ENCODE results near the gene CLTB. TPM values are rescaled to one million over a fixed set of nuclear protein-coding genes. Genes with fewer than 3 reads are reported as not detected.

CLTB gene
- total RNA-seq, 2 experiments from 2014 or later = 69.5 to 73.2 TPM

DNA sequence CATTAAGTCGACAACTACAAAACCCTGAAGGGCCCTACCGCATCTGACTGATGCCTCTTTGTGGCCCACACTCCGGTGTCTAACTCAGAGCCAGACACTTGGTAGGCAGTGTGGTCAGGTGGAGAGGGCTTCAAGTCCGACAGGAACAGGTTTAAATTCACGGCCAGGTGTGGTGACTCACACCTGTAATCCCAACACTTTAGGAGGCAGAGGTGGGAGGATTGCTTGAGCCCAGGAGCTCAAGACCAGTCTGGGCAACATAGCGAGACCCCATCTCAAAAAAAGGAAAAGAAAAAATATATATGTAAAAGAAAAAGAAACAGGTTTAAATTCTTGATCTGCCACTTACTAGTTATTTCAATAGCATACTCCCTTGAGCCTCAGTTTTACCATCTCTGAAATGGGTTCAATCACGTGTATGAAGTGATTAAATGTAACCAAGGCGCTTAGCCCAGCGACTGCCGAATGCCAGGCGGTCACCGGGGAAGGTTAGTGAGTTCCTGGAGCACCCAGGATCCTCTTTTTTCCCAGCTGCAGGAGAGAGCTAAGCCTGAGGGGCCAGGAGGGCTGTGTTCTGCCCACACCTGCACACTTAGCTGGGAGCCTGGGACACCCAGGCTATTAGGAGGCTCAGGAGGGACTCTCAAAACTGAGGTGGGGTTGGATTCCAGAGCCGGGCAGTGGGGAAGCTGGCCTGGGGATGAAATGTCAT lies 943 bp downstream of the CLTB start:
- POLR2A ChIA-PET = interaction anchor here (0.7 to 3.6 kb wide), 7 partner anchors 24 to 170 kb away, joined by 3 to 40 read pairs (median 6); partner anchors contain the start of genes KIAA1191 and RNF44
- TF ChIP-seq, protein P1, sequence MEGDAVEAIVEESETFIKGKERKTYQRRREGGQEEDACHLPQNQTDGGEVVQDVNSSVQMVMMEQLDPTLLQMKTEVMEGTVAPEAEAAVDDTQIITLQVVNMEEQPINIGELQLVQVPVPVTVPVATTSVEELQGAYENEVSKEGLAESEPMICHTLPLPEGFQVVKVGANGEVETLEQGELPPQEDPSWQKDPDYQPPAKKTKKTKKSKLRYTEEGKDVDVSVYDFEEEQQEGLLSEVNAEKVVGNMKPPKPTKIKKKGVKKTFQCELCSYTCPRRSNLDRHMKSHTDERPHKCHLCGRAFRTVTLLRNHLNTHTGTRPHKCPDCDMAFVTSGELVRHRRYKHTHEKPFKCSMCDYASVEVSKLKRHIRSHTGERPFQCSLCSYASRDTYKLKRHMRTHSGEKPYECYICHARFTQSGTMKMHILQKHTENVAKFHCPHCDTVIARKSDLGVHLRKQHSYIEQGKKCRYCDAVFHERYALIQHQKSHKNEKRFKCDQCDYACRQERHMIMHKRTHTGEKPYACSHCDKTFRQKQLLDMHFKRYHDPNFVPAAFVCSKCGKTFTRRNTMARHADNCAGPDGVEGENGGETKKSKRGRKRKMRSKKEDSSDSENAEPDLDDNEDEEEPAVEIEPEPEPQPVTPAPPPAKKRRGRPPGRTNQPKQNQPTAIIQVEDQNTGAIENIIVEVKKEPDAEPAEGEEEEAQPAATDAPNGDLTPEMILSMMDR (IDR thresholded peaks at IDR 0.05) = no peak
- intact Hi-C loops (cut with DNase I, micrococcal nuclease) = loop anchor here (5.0 kb wide), 2 partner anchors 122 to 242 kb away; partner anchors contain the start of gene RNF44 (in 1 of the 2)
- Mint-ChIP-seq H3K9me3 (no peaks in the 10 kb centered on the region), H3K27me3 (no peaks in the 10 kb centered on the region), H3K36me3 (ENCODE audit: low read depth) (peaks cover 17% of the 10 kb centered on the region), H3K4me3 (peak overlapping the region; percentile 89), H3K27ac (peak overlapping the region; percentile 86), H3K4me1 (ENCODE audit: low read depth) (peaks cover 48% of the 10 kb centered on the region)
- H3K36me3 ChIP-seq (ENCODE audit: insufficient read depth, low read length) = peaks cover 5% of the 10 kb centered on the region
- H3K4me1 ChIP-seq (ENCODE audit: insufficient read depth, low read length) = peaks cover 37% of the 10 kb centered on the region
- H3K9me3 ChIP-seq (ENCODE audit: control insufficient read depth in 1 of 2, insufficient read depth in 1 of 2, low read length in 2 of 2) = no peaks in the 10 kb centered on the region
- H3K4me3 ChIP-seq (ENCODE audit: low read length) = peak overlapping the region; percentile 65
- ATAC-seq (ENCODE audit: poor library complexity) (no peak), DNase-seq (peak in 2 of 14 experiments; percentile 9 to 24)
- CTCF ChIA-PET = interaction anchor here (0.6 to 3.7 kb wide), 3 partner anchors 32 to 182 kb away, joined by 3 to 37 read pairs (median 29); partner anchors contain the start of genes FAF2 and RNF44
- H3K27me3 ChIP-seq (ENCODE audit: control insufficient read depth in 1 of 2, insufficient read depth in 2 of 2, low read length in 2 of 2) = no peaks in the 10 kb centered on the region
- H3K27ac ChIP-seq (ENCODE audit: low read depth in 1 of 2, low read length in 2 of 2) = peak overlapping the region; percentile 36 to 61

DNA sequence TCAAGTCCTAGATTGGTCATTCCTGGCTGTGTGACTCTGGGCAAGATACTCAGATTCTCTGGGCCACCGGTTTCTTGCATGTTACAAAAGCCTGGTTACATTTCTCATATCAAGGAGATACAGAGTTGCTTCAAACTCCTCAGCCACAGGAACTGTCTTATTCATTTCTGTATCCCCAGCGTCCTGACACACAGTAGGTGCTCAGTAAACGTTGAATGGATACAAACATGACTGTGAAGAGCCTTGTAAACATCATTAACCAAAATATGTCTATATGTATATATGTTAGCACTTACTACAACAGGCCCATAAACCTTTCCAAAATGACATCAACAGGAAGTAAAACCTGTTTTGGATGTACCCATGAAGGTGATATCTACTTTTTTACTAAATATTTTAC lies 1.6 kb downstream of the CLTB start:
- no peaks in the 10 kb centered on the region for H3K27me3 ChIP-seq (ENCODE audit: control insufficient read depth in 1 of 2, insufficient read depth in 2 of 2, low read length in 2 of 2)
- H3K4me3 Mint-ChIP-seq = peak overlapping the region; percentile 89
- H3K36me3 ChIP-seq (ENCODE audit: insufficient read depth, low read length) = peaks cover 10% of the 10 kb centered on the region
- H3K9me3 Mint-ChIP-seq = no peaks in the 10 kb centered on the region
- no peaks in the 10 kb centered on the region for H3K9me3 ChIP-seq (ENCODE audit: control insufficient read depth in 1 of 2, insufficient read depth in 1 of 2, low read length in 2 of 2)
- TF ChIP-seq, protein P1 (IDR thresholded peaks at IDR 0.05) = no peak
- peaks cover 48% of the 10 kb centered on the region for H3K4me1 Mint-ChIP-seq (ENCODE audit: low read depth)
- DNase-seq = peak in 1 of 14 experiments; percentile 4
- H3K4me1 ChIP-seq (ENCODE audit: insufficient read depth, low read length) = peaks cover 37% of the 10 kb centered on the region
- H3K27ac Mint-ChIP-seq = peak overlapping the region; percentile 86
- H3K27me3 Mint-ChIP-seq = no peaks in the 10 kb centered on the region
- CTCF ChIA-PET = interaction anchor here (3.7 kb wide), 1 partner anchor 33 kb away, joined by 29 read pairs; the partner anchor contains the start of gene FAF2
- H3K27ac ChIP-seq (ENCODE audit: low read depth in 1 of 2, low read length in 2 of 2) = peak overlapping the region in 1 of 2 donors; percentile 36
- intact Hi-C loops (cut with DNase I, micrococcal nuclease) = loop anchor here (5.0 kb wide), 3 partner anchors 123 to 682 kb away; partner anchors contain the start of gene RNF44 (in 1 of the 2)
- peaks cover 24% of the 10 kb centered on the region for H3K36me3 Mint-ChIP-seq (ENCODE audit: low read depth)
- peak overlapping the region; percentile 65 for H3K4me3 ChIP-seq (ENCODE audit: low read length)
- POLR2A ChIA-PET = interaction anchor here (1.0 kb wide), 1 partner anchor 128 kb away, joined by 3 read pairs; no protein-coding TSS in a partner anchor
- ATAC-seq (ENCODE audit: poor library complexity) = no peak

DNA sequence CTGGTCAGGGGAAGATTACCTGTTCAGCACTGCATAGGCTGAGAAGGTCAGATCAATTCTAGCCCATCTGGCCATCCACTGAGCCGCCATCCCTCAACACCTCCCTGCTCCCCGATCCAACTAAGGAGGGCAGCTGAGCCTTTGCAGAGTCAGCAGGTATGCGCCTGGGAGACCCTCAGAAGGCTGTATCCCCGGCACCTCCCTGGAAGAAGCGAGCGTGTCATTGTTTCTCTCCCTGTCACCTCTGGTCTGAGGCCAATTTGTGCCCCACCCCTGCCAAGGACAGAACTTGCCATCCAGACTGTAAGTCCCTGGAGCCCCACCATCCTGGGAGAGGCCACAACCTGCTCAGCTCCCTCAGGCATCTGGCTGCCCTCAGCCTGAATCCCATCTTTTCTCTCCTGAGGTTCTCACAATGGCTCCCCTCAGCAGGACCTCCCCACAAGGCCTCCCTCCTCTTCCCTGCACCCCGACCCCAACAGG lies 2.6 kb downstream of the CLTB start:
- POLR2A ChIA-PET = no interaction called here
- intact Hi-C loops (cut with DNase I, micrococcal nuclease) = loop anchor here in 1 of 2 experiments (1.0 to 5.0 kb wide), 2 partner anchors 21 to 681 kb away; no protein-coding TSS in a partner anchor

More for the DNA sequence above, 2.6 kb downstream of the CLTB start:
- H3K36me3 Mint-ChIP-seq (ENCODE audit: low read depth) = peaks cover 28% of the 10 kb centered on the region
- H3K4me3 Mint-ChIP-seq = peak overlapping the region; percentile 20
- DNase-seq (no peak), ATAC-seq (ENCODE audit: poor library complexity) (no peak)
- H3K27ac Mint-ChIP-seq = peak overlapping the region; percentile 86
- H3K4me1 Mint-ChIP-seq (ENCODE audit: low read depth) = peaks cover 48% of the 10 kb centered on the region
- H3K4me1 ChIP-seq (ENCODE audit: insufficient read depth, low read length) = peaks cover 37% of the 10 kb centered on the region
- peaks cover 12% of the 10 kb centered on the region for H3K36me3 ChIP-seq (ENCODE audit: insufficient read depth, low read length)
- no peaks in the 10 kb centered on the region for H3K9me3 ChIP-seq (ENCODE audit: control insufficient read depth in 1 of 2, insufficient read depth in 1 of 2, low read length in 2 of 2)
- H3K27ac ChIP-seq (ENCODE audit: low read depth in 1 of 2, low read length in 2 of 2) = no peak overlapping the region
- CTCF ChIA-PET = interaction anchor here (0.8 kb wide), 1 partner anchor 34 kb away, joined by 3 read pairs; the partner anchor contains the start of gene FAF2
- TF ChIP-seq, protein P1 (IDR thresholded peaks at IDR 0.05) = no peak
- H3K4me3 ChIP-seq (ENCODE audit: low read length) = no peak overlapping the region
- H3K27me3 ChIP-seq (ENCODE audit: control insufficient read depth in 1 of 2, insufficient read depth in 2 of 2, low read length in 2 of 2) = no peaks in the 10 kb centered on the region
- H3K27me3 Mint-ChIP-seq = no peaks in the 10 kb centered on the region
- H3K9me3 Mint-ChIP-seq = no peaks in the 10 kb centered on the region
